Keratinocyte (primary cell): ENCODE results near the gene SLCO2B1. TPM values are rescaled to one million over a fixed set of nuclear protein-coding genes. Genes with fewer than 3 reads are reported as not detected.

Source experiments
- DNase-seq: peaks from one replicate; pipeline ENCODE4 v3.0.0-alpha.2; 2011; ENCODE audit warnings: low read depth, missing footprints, low spot score
- FAIRE-seq: peaks from 2 replicates; lab custom pipeline; 2011; peaks lifted over from hg19 to GRCh38; lab: Jason Lieb, UNC
- H2AFZ ChIP-seq: 2 replicates; pipeline ENCODE4 v1.6.0; 2012; ENCODE audit warnings: low read length, control low read depth, inconsistent platforms; ENCODE audit not compliant: control insufficient read depth
- H3K27ac ChIP-seq: 2 replicates; pipeline ENCODE4 v1.5.1; 2011; ENCODE audit warnings: low read length; ENCODE audit not compliant: control insufficient read depth, insufficient read depth
- H3K27me3 ChIP-seq: 3 replicates; pipeline ENCODE4 v1.6.0; 2011; ENCODE audit warnings: low read length; ENCODE audit not compliant: control insufficient read depth, insufficient read depth; ENCODE audit errors: extremely low read depth
- H3K36me3 ChIP-seq, 2 experiments: 2 replicates in 1 of 2; 3 replicates in 1 of 2; pipeline ENCODE4 v1.5.1; 2011; ENCODE audit warnings: low read length in 2 of 2, mild to moderate bottlenecking in 1 of 2; ENCODE audit not compliant: control insufficient read depth in 2 of 2, insufficient read depth in 2 of 2; ENCODE audit errors: extremely low read depth in 1 of 2
- H3K4me1 ChIP-seq: 3 replicates; pipeline ENCODE4 v1.5.1; 2011; ENCODE audit warnings: low read length; ENCODE audit not compliant: control insufficient read depth, insufficient read depth; ENCODE audit errors: extremely low read depth
- H3K4me2 ChIP-seq: 3 replicates; pipeline ENCODE4 v1.6.0; 2011; ENCODE audit warnings: low read depth, low read length; ENCODE audit not compliant: control insufficient read depth, insufficient read depth; ENCODE audit errors: extremely low read depth
- H3K4me3 ChIP-seq, 3 experiments: fragments of 200-600 bp in 1 of 3; sonication (generic) in 1 of 3; 2 replicates in 2 of 3; 3 replicates in 1 of 3; pipeline ENCODE4 v1.5.1; 2011 to 2016; ENCODE audit warnings: low read length in 3 of 3, mild to moderate bottlenecking in 3 of 3, control low read depth in 2 of 3, inconsistent platforms in 1 of 3, low read depth in 1 of 3, mixed read lengths in 1 of 3, mixed run types in 1 of 3, moderate library complexity in 1 of 3; ENCODE audit not compliant: control insufficient read depth in 2 of 3, insufficient read depth in 2 of 3; ENCODE audit errors: extremely low read depth in 1 of 3
- H3K79me2 ChIP-seq: 2 replicates; pipeline ENCODE4 v1.6.0; 2012; ENCODE audit warnings: low read length; ENCODE audit not compliant: control insufficient read depth, insufficient read depth
- H3K9ac ChIP-seq: 3 replicates; pipeline ENCODE4 v1.6.0; 2011; ENCODE audit warnings: low read length; ENCODE audit not compliant: control insufficient read depth, insufficient read depth; ENCODE audit errors: extremely low read depth
- H3K9me1 ChIP-seq: 3 replicates; pipeline ENCODE4 v1.6.0; 2011; ENCODE audit warnings: low read length; ENCODE audit not compliant: control insufficient read depth, insufficient read depth; ENCODE audit errors: extremely low read depth
- H3K9me3 ChIP-seq: 2 replicates; pipeline ENCODE4 v1.5.1; 2012; ENCODE audit warnings: low read depth, low read length; ENCODE audit not compliant: control insufficient read depth
- H4K20me1 ChIP-seq: 3 replicates; pipeline ENCODE4 v1.6.0; 2011; ENCODE audit warnings: low read length; ENCODE audit not compliant: control insufficient read depth, insufficient read depth; ENCODE audit errors: extremely low read depth
- EZH2 ChIP-seq: IDR thresholded peaks from one replicate; pipeline ENCODE4 v1.6.1; 2012; ENCODE audit warnings: inconsistent platforms, mild to moderate bottlenecking, low read length, moderate library complexity
- dilution Hi-C: fragments of 300-500 bp; cut with MboI; formaldehyde crosslinking; loops from one replicate; pipeline ENCODE4 v1.7.0; 2020; ENCODE audit warnings: low sequenced_read_pairs; ENCODE audit not compliant: extremely low pct_ligation_motif_present
- polyA plus RNA-seq, 5 experiments: library from polyadenylated mRNA; depleted of rRNA in 3 of 5; stranded (reverse) in 3 of 5; stranded (forward) in 1 of 5; unstranded in 1 of 5; fragments of >200 nt; gene quantifications; 1 replicate in 1 of 5; 2 replicates in 3 of 5; 3 replicates in 1 of 5; pipeline versions ENCODE4 v1.2.1 to v1.2.3, GENCODE V29; 2011 to 2012; ENCODE audit warnings: missing spikeins in 2 of 5, low read depth in 1 of 5, low replicate concordance in 1 of 5
- TF ChIP-seq, protein P1 (sequence below), 3 experiments: IDR thresholded peaks in 1 of 3; conservative IDR thresholded peaks in 1 of 3; optimal IDR thresholded peaks in 1 of 3; 2 replicates in 2 of 3; 3 replicates in 1 of 3; pipeline versions ENCODE3 to v1.5.1; 2011; ENCODE audit warnings: low read length in 3 of 3, mild to moderate bottlenecking in 3 of 3, moderate library complexity in 2 of 3, control low read depth in 1 of 3, inconsistent platforms in 1 of 3; ENCODE audit not compliant: insufficient read depth in 2 of 3; ENCODE audit errors: extremely low read depth in 1 of 3

SLCO2B1 gene
- polyA plus RNA-seq, 1 donor (not counting 4 experiments of a cell fraction or from before 2014, with no cell fraction given): not detected

DNA sequence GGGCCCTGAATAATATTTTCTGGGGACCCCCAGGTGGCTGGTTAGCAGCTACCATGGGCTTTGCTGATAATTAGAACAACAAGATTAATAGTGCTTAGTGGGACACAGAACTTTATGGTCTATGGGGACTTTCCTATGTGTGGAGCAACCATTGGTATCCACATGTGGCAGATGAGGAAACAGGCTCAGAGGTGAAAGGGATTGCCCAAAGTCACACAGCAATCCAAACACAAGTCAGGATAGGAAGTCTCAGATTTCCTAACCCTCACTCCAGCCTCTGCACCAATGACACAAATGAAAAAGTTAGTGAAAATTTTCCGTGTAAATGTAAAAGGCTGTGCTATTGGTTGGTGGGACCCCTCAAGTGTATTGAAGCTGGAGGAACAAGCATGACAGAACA, 15.3 kb upstream of the SLCO2B1 start:
- FAIRE-seq (no peak), DNase-seq (no peak)
- no peaks in the 10 kb centered on the region for H3K79me2 ChIP-seq
- no peaks in the 10 kb centered on the region for H3K27me3 ChIP-seq
- TF ChIP-seq, protein P1, sequence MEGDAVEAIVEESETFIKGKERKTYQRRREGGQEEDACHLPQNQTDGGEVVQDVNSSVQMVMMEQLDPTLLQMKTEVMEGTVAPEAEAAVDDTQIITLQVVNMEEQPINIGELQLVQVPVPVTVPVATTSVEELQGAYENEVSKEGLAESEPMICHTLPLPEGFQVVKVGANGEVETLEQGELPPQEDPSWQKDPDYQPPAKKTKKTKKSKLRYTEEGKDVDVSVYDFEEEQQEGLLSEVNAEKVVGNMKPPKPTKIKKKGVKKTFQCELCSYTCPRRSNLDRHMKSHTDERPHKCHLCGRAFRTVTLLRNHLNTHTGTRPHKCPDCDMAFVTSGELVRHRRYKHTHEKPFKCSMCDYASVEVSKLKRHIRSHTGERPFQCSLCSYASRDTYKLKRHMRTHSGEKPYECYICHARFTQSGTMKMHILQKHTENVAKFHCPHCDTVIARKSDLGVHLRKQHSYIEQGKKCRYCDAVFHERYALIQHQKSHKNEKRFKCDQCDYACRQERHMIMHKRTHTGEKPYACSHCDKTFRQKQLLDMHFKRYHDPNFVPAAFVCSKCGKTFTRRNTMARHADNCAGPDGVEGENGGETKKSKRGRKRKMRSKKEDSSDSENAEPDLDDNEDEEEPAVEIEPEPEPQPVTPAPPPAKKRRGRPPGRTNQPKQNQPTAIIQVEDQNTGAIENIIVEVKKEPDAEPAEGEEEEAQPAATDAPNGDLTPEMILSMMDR (optimal IDR thresholded peaks at IDR 0.05 in 1 of 3, IDR thresholded peaks at IDR 0.05 in 1 of 3, conservative IDR thresholded peaks at IDR 0.05 in 1 of 3; ENCODE audit: extremely low read depth in 1 of 3, insufficient read depth in 2 of 3, low read length in 3 of 3): no peak
- TF ChIP-seq EZH2: no peak
- dilution Hi-C loops: no loop called here
- H4K20me1 ChIP-seq: no peaks in the 10 kb centered on the region
- no peak overlapping the region for H3K4me2 ChIP-seq
- H3K4me1 ChIP-seq: no peaks in the 10 kb centered on the region
- H3K9ac ChIP-seq: no peak overlapping the region
- no peak overlapping the region for H3K27ac ChIP-seq
- H3K9me1 ChIP-seq: no peaks in the 10 kb centered on the region
- no peak overlapping the region for H3K4me3 ChIP-seq
- H2AFZ ChIP-seq: no peak overlapping the region
- no peaks in the 10 kb centered on the region for H3K9me3 ChIP-seq
- H3K36me3 ChIP-seq: no peaks in the 10 kb centered on the region

- FAIRE-seq: no peak
- Histone ChIP-seq H3K9me3 (no peaks in the 10 kb centered on the region), H3K9me1 (no peaks in the 10 kb centered on the region), H3K4me3 (no peak overlapping the region), H4K20me1 (no peaks in the 10 kb centered on the region), H3K79me2 (no peaks in the 10 kb centered on the region), H3K27me3 (no peaks in the 10 kb centered on the region), H3K4me2 (no peak overlapping the region), H3K27ac (no peak overlapping the region), H2AFZ (no peak overlapping the region), H3K36me3 (no peaks in the 10 kb centered on the region), H3K9ac (no peak overlapping the region), H3K4me1 (peaks cover 10% of the 10 kb centered on the region)
- no peak for TF ChIP-seq EZH2
- TF ChIP-seq, protein P1 (optimal IDR thresholded peaks at IDR 0.05 in 1 of 3, IDR thresholded peaks at IDR 0.05 in 1 of 3, conservative IDR thresholded peaks at IDR 0.05 in 1 of 3; ENCODE audit: extremely low read depth in 1 of 3, insufficient read depth in 2 of 3, low read length in 3 of 3): peak; percentile 93 to 99 (median 98)
- dilution Hi-C loops: no loop called here
- DNase-seq: no peak
These were observed 10.4 kb upstream of the SLCO2B1 start for GRCh38 chr11:75140269-75141138.
